LNCAP (cell line): Measurements from ENCODE around the gene ALDOC.

Source experiments
- TF ChIP-seq, protein P1 (sequence below): fragments of 450-650 bp; IDR thresholded peaks from 2 replicates; pipeline ENCODE4 v1.5.1; 2017; ENCODE audit warnings: mild to moderate bottlenecking

ALDOC gene

DNA sequence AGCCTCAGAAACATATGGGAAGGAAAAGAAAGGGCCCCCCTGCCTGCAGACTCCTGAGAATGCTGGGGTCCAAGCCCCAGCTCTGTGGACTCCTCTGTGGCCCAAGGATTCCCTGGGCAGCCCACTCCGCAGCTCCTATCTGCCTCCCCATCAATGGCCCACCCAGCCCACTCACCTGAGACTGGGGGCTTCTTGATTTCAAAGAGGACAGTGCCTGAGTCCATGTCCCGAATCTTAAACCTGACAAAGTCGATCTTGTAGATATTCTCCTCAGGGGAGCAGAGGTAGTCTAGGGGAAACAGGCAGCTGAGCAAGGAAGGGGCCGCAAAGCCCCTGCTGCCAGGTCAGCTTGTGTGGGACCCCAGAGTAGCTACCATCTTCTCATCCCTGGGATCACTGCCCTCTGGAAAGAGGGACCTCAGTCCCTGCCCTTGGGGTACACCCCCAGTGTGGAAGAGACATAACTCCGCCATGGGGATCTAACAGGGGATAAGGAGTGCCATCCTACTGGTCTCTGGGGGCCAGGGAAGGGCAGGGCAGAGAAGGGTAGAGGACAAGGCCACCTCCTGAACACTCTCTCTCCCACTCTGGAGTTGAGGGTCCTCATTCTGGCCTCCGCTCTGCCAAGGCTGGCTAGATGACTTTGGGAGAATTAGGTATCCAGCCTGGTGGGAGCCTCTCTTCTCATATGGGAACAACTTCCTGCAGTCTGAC is 28.1 kb downstream of the ALDOC start:
- TF ChIP-seq, protein P1, sequence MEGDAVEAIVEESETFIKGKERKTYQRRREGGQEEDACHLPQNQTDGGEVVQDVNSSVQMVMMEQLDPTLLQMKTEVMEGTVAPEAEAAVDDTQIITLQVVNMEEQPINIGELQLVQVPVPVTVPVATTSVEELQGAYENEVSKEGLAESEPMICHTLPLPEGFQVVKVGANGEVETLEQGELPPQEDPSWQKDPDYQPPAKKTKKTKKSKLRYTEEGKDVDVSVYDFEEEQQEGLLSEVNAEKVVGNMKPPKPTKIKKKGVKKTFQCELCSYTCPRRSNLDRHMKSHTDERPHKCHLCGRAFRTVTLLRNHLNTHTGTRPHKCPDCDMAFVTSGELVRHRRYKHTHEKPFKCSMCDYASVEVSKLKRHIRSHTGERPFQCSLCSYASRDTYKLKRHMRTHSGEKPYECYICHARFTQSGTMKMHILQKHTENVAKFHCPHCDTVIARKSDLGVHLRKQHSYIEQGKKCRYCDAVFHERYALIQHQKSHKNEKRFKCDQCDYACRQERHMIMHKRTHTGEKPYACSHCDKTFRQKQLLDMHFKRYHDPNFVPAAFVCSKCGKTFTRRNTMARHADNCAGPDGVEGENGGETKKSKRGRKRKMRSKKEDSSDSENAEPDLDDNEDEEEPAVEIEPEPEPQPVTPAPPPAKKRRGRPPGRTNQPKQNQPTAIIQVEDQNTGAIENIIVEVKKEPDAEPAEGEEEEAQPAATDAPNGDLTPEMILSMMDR, result no peak

- TF ChIP-seq, protein P1, result peak; percentile 98
These were observed 28.9 kb downstream of the ALDOC start for GRCh38 chr17:28547623-28548416.

GRCh38 chr17:28547096-28547622 is 29.5 kb downstream of the ALDOC start:
- TF ChIP-seq, protein P1, result no peak

DNA sequence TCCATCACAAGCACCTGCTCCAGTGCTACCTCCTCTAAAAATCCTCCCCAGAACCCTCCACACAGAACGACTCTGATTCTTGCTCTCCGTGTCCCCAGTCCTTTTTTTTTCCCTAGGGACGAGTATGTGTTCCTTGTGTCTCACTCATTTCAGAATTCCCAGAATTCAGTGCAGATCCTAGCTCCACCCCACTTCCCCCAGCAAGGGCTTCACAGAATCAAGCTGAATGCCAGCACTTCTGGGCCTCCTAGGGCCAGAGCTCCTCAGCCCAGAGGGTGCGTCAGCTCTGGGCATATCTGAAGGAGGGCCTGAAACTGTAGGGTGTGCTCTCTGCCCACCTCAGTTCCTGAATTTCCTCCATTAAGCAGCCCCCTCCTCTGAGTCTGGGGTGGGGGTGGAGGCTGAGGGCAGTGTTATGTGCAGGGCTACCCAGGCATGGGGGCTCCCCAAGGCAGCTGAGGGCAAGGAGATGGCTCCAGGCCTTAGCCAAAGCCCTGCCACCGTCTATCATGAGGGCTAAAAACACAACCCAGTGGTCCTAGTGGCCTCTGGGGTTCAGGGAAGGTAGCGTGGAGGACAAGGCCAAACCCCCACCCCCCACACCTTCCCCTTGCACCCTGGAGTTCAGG is 30.8 kb downstream of the ALDOC start:
- TF ChIP-seq, protein P1, result no peak

GRCh38 chr17:28545141-28545503 is 31.6 kb downstream of the ALDOC start:
- TF ChIP-seq, protein P1, result no peak

DNA sequence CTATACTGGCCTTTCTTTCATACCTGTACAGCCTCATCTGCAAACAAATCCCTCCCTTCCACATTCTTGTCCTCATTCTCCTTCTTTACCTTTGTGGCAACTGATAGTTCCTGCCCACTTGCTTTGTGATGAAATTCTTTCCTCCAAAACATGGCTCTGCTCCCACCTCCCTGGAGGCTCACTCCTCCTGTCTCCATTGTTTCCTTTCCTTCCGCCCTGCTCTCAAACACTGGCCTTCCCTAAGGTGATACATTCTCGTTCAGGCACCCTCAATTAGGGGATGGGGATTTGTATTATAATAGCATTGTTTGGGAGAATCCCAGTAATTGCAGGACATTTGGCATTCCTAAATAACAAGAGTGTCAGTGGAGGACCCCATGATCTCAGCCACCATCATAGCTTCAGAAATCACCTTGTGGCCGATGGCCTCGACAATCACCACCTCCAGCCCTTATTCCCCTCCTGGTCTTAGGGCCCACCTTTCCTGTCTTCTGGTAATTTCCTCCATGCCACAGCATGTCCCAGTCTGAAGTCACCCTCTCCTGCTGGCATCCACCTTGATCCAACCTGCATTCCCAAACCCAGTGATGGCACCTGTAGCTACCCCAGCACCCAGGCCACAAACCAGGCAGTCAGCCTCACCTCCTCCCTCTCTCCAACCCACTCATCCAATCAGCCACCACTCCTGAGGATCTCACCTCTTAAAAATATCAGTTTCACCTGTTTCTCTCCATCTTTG is 32.1 kb downstream of the ALDOC start:
- TF ChIP-seq, protein P1, result no peak

DNA sequence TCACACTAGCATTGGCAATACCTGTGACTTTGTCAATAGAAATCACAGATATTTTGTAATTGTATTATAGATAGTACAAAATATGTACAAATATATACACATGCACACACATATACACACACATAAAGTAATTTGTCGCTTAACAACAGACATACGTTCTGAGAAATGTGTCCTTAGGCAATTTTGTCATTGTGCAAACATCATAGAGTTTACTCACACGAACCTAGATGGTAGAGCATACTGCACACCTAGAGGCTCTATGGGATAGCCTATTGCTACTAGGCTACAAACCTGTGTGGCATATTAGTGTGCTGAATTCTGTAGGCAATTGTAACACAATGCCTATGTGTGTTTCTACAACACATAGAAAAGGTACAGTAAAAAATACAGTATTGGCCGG is 35.3 kb downstream of the ALDOC start:
- TF ChIP-seq, protein P1, result no peak
